ENCODE results near the gene NOL9.

NOL9 gene

GRCh38 chr1:6519491-6519934 is 34.8 kb downstream of the NOL9 start:
- no peak for DNase-seq

GRCh38 chr1:6517435-6517851 is 36.9 kb downstream of the NOL9 start:
- DNase-seq: no peak

GRCh38 chr1:6515771-6516170 is 38.5 kb downstream of the NOL9 start:
- DNase-seq: no peak

- no peak for DNase-seq
Observed at GRCh38 chr1:6513320-6513801, 41.0 kb downstream of the NOL9 start.

GRCh38 chr1:6512908-6513280 is 41.4 kb downstream of the NOL9 start:
- no peak for DNase-seq

- DNase-seq: no peak
Observed at GRCh38 chr1:6512245-6512907, 41.9 kb downstream of the NOL9 start.

GRCh38 chr1:6511561-6512244 is 42.6 kb downstream of the NOL9 start:
- DNase-seq: no peak

GRCh38 chr1:6511056-6511455 is 43.3 kb downstream of the NOL9 start:
- no peak for DNase-seq

- no peak for DNase-seq
Observed at GRCh38 chr1:6510493-6510892, 43.8 kb downstream of the NOL9 start.

- DNase-seq: no peak
Observed at GRCh38 chr1:6509919-6510291, 44.4 kb downstream of the NOL9 start.

GRCh38 chr1:6509220-6509918 is 44.9 kb downstream of the NOL9 start:
- DNase-seq: no peak

GRCh38 chr1:6508816-6509189 is 45.5 kb downstream of the NOL9 start:
- no peak for DNase-seq

- DNase-seq: no peak
Observed at GRCh38 chr1:6508154-6508815, 46.0 kb downstream of the NOL9 start.

GRCh38 chr1:6507461-6507911 is 46.8 kb downstream of the NOL9 start:
- no peak for DNase-seq

GRCh38 chr1:6507037-6507428 is 47.3 kb downstream of the NOL9 start:
- DNase-seq: no peak

GRCh38 chr1:6506210-6507036 is 47.9 kb downstream of the NOL9 start:
- DNase-seq: no peak

GRCh38 chr1:6505367-6506209 is 48.7 kb downstream of the NOL9 start:
- DNase-seq: no peak

GRCh38 chr1:6504887-6505286 is 49.4 kb downstream of the NOL9 start:
- DNase-seq: no peak

GRCh38 chr1:6503884-6504602 is 50.3 kb downstream of the NOL9 start:
- DNase-seq: no peak

GRCh38 chr1:6502000-6502891 is 52.1 kb downstream of the NOL9 start:
- no peak for DNase-seq
